Upper lobe of left lung (tissue), 4 donors: Measurements from ENCODE around the gene NFE2L1.

Experiments used
- EP300 ChIP-seq, 4 donors: sonication (generic); formaldehyde crosslinking; IDR thresholded peaks; one replicate each; pipeline ENCODE4 v1.5.1; 2017; ENCODE audit warnings: antibody characterized with exemption in 4 of 4, control low read depth in 2 of 4
- POLR2A ChIP-seq, 4 donors: fragments of 450-650 bp; IDR thresholded peaks; one replicate each; pipeline ENCODE4 v1.5.1; 2016 to 2017; ENCODE audit warnings: antibody characterized with exemption in 4 of 4, mild to moderate bottlenecking in 2 of 4
- POLR2AphosphoS5 ChIP-seq, 2 donors: sonication (generic); formaldehyde crosslinking; IDR thresholded peaks; one replicate each; pipeline ENCODE4 v1.5.1; 2017; ENCODE audit warnings: antibody characterized with exemption in 2 of 2
- TF ChIP-seq, protein P1 (sequence below), 6 experiments: fragments of 450-650 bp in 4 of 6; fragments of 200-600 bp in 2 of 6; sonication (generic) in 2 of 6; IDR thresholded peaks; one replicate each; pipeline ENCODE4 v1.5.1; 2016 to 2019; ENCODE audit warnings: antibody characterized with exemption in 6 of 6

DNA sequence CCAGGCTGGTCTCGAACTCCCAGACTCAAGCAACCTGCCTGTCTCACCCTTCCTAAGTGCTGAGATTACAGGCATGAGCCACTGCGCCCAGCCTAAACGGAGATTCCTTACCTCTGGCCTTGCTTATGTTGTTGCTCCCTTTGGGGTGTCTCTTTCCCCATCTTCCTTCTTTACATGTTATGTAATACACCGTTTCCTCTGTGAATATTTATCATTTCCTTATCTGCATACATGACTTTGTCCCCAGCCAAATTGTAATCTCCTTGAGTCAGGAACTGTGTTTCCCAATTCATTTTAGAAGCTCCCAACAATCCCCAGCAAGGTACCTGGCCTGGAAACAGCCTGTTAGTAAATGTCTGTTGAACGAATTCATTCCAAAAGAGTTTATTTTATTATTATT lies 26.2 kb upstream of the NFE2L1 start:
- TF ChIP-seq EP300 (IDR thresholded peaks at IDR 0.05) (no peak), POLR2AphosphoS5 (IDR thresholded peaks at IDR 0.05) (no peak), POLR2A (IDR thresholded peaks at IDR 0.05) (no peak)
- TF ChIP-seq, protein P1, sequence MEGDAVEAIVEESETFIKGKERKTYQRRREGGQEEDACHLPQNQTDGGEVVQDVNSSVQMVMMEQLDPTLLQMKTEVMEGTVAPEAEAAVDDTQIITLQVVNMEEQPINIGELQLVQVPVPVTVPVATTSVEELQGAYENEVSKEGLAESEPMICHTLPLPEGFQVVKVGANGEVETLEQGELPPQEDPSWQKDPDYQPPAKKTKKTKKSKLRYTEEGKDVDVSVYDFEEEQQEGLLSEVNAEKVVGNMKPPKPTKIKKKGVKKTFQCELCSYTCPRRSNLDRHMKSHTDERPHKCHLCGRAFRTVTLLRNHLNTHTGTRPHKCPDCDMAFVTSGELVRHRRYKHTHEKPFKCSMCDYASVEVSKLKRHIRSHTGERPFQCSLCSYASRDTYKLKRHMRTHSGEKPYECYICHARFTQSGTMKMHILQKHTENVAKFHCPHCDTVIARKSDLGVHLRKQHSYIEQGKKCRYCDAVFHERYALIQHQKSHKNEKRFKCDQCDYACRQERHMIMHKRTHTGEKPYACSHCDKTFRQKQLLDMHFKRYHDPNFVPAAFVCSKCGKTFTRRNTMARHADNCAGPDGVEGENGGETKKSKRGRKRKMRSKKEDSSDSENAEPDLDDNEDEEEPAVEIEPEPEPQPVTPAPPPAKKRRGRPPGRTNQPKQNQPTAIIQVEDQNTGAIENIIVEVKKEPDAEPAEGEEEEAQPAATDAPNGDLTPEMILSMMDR (IDR thresholded peaks at IDR 0.05), result no peak
